WERI-Rb-1 (cell line): ENCODE measurements around the gene VPS39.

Experiments
- DNase-seq: peaks from one replicate; pipeline ENCODE4 v3.0.0-alpha.2; 2020
- H3K27ac ChIP-seq: fragments of 250-450 bp; sonication (Bioruptor Pico); 2 replicates; pipeline ENCODE4 v1.5.1; 2020; ENCODE audit warnings: mild to moderate bottlenecking, moderate library complexity
- H3K27me3 ChIP-seq: fragments of 250-450 bp; sonication (Bioruptor Pico); 2 replicates; pipeline ENCODE4 v1.5.1; 2021; ENCODE audit warnings: mild to moderate bottlenecking, low read depth, moderate library complexity; ENCODE audit not compliant: insufficient read depth, severe bottlenecking
- H3K36me3 ChIP-seq: fragments of 250-450 bp; sonication (Bioruptor Pico); 2 replicates; pipeline ENCODE4 v1.5.1; 2020; ENCODE audit warnings: mild to moderate bottlenecking, moderate library complexity
- H3K4me3 ChIP-seq: 2 replicates; pipeline ENCODE4 v1.5.1; 2011; ENCODE audit warnings: low read depth, mild to moderate bottlenecking, control low read depth, low read length
- H3K9me3 ChIP-seq: fragments of 250-450 bp; sonication (Bioruptor Pico); 2 replicates; pipeline ENCODE4 v1.5.1; 2021; ENCODE audit warnings: mild to moderate bottlenecking, moderate library complexity; ENCODE audit not compliant: severe bottlenecking
- TF ChIP-seq, protein P1 (sequence below): IDR thresholded peaks from 2 replicates; pipeline ENCODE4 v1.5.1; 2011; ENCODE audit warnings: low read depth, mild to moderate bottlenecking, control low read depth, inconsistent platforms, low read length

Gene VPS39

DNA sequence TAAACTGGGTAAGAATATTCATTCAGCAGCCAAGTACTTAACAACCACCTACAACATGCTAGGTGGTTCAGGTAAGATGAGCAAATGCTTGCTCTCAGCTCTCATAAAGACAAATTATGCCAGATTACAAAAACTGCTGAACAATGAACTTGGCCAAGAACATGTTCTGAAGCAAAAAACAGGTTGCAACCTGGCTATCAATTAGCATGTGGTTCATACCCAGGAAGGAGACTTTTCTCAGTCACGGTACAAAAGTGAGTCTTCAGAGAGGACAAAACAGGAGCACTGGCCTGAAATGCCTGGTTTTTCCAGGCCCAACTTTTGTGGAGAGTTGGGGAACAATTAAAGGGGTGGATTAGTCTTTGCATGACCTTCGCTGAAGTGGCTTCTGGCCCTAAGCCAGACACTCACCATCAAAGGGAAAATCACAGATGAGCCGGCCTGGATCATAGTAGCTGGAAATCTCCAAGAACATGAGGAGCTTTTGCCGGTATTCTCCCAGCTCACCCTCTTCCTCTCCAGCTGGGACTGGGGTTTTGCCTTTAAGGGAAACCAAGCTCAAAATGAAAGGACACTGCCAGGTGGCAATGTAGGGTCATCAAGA lies 44.1 kb downstream of the VPS39 start:
- no peak overlapping the region for H3K27ac ChIP-seq
- H3K27me3 ChIP-seq = no peaks in the 10 kb centered on the region
- H3K36me3 ChIP-seq = peaks cover 70% of the 10 kb centered on the region
- no peak for DNase-seq
- no peaks in the 10 kb centered on the region for H3K9me3 ChIP-seq
- TF ChIP-seq, protein P1, sequence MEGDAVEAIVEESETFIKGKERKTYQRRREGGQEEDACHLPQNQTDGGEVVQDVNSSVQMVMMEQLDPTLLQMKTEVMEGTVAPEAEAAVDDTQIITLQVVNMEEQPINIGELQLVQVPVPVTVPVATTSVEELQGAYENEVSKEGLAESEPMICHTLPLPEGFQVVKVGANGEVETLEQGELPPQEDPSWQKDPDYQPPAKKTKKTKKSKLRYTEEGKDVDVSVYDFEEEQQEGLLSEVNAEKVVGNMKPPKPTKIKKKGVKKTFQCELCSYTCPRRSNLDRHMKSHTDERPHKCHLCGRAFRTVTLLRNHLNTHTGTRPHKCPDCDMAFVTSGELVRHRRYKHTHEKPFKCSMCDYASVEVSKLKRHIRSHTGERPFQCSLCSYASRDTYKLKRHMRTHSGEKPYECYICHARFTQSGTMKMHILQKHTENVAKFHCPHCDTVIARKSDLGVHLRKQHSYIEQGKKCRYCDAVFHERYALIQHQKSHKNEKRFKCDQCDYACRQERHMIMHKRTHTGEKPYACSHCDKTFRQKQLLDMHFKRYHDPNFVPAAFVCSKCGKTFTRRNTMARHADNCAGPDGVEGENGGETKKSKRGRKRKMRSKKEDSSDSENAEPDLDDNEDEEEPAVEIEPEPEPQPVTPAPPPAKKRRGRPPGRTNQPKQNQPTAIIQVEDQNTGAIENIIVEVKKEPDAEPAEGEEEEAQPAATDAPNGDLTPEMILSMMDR = no peak
- no peak overlapping the region for H3K4me3 ChIP-seq

DNA sequence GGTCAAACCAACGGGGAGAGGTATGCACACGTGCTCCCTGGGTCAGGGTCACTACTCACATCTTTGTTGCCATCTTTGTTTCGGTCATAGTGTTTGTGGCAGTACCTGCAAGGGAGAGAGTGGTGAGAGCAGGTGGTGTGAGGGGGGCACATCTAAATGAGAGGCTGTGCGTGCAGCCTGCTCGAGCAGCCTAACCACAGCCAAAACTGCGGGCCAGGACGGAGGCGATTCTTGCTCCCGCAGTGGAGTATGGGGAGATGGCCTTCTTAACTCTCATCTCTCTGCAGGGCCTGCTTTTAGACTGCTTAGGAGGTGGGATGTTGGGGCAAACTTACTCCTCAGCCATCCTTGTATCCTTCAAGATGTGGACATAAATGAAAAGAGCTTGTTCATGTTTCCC lies 44.8 kb downstream of the VPS39 start:
- no peak for DNase-seq
- no peaks in the 10 kb centered on the region for H3K9me3 ChIP-seq
- H3K27me3 ChIP-seq = no peaks in the 10 kb centered on the region
- no peak overlapping the region for H3K27ac ChIP-seq
- TF ChIP-seq, protein P1 = no peak
- H3K36me3 ChIP-seq = peaks cover 71% of the 10 kb centered on the region
- no peak overlapping the region for H3K4me3 ChIP-seq

DNA sequence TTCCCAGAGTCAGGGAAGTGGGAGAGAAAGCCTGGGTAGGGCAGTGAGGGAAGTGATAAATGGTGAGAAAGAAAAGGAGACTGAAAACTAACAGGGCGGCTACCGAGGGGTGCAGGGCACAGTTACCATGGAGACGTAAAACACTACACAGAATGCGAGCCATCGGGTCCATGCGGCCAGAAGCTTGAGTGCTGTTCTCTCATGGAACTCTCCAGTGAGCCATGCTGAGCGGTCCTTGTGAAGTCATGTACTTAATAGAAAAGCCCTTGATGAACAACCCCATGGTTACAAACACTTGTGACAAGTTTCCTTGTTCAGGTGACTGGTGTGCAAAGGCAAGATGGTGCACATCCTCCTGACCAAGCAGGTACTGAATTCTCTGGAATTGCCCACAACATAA lies 48.0 kb downstream of the VPS39 start:
- TF ChIP-seq, protein P1 = no peak
- H3K27me3 ChIP-seq = no peaks in the 10 kb centered on the region
- H3K9me3 ChIP-seq = no peaks in the 10 kb centered on the region
- no peak overlapping the region for H3K4me3 ChIP-seq
- no peak overlapping the region for H3K27ac ChIP-seq
- peaks cover 48% of the 10 kb centered on the region for H3K36me3 ChIP-seq
- DNase-seq = no peak

DNA sequence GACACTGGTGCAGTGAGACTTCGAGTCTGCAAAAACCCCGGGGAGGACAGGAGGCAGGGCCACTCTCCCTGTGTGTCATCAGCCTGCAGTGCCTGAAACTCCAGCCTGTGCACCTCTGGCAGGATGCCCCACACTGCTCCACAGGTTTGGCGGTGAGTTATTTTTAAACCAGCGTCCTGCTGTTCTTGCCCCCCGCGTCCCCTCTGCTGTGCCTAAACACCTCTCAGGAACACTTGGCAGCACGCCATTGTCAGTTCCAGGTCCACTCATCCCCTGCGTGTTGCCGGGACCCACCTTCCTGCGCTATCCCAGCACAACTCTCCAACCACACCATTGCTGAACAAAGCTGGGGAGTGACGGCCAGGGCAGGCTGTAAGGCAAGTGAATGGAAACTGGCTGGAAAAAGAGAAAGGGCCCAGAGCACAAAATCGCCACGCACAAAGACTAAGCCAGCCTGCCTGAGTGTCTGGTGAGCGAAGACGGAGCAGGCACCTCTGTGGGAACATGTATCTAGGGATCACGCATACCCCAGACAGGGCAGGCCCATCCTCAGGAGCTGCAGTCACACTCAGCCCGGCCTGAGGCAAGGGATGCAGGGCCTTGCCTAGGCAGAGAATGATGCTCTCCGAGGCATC lies 48.6 kb downstream of the VPS39 start:
- no peak overlapping the region for H3K27ac ChIP-seq
- H3K27me3 ChIP-seq = no peaks in the 10 kb centered on the region
- no peak overlapping the region for H3K4me3 ChIP-seq
- peaks cover 42% of the 10 kb centered on the region for H3K36me3 ChIP-seq
- TF ChIP-seq, protein P1 = no peak
- DNase-seq = no peak
- no peaks in the 10 kb centered on the region for H3K9me3 ChIP-seq

DNA sequence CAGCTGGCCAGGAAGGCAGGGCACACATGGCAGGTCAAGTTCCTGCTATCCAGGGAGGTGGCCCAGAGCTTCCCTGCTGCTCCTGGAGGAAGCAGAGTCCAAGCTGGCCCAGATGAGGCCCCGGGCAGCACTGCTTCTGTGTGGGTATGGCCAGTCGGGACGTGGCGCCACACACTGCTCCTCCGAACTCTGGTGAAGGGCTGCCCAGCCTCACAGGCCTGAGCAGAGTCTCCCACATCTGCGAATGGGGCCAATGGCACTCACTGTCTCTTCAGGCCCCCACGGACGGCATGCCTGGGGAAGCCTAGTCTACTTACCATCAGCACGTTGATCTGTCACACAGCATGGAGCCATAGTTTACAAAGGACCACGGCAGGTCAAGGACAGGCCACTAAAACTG lies 49.2 kb downstream of the VPS39 start:
- Histone ChIP-seq H3K4me3 (no peak overlapping the region), H3K9me3 (no peaks in the 10 kb centered on the region), H3K36me3 (peaks cover 36% of the 10 kb centered on the region), H3K27ac (no peak overlapping the region), H3K27me3 (no peaks in the 10 kb centered on the region)
- no peak for DNase-seq
- TF ChIP-seq, protein P1 = no peak
